GM19328 (cell line): Measurements from ENCODE around the gene APCDD1.

Experiments used
- ATAC-seq: cut with Tn5 transposase; IDR thresholded peaks from one replicate; pipeline ENCODE4 v1.9.1; 2021; ENCODE audit warnings: mild to moderate bottlenecking, moderate library complexity; ENCODE audit not compliant: unreplicated experiment

The APCDD1 gene

DNA sequence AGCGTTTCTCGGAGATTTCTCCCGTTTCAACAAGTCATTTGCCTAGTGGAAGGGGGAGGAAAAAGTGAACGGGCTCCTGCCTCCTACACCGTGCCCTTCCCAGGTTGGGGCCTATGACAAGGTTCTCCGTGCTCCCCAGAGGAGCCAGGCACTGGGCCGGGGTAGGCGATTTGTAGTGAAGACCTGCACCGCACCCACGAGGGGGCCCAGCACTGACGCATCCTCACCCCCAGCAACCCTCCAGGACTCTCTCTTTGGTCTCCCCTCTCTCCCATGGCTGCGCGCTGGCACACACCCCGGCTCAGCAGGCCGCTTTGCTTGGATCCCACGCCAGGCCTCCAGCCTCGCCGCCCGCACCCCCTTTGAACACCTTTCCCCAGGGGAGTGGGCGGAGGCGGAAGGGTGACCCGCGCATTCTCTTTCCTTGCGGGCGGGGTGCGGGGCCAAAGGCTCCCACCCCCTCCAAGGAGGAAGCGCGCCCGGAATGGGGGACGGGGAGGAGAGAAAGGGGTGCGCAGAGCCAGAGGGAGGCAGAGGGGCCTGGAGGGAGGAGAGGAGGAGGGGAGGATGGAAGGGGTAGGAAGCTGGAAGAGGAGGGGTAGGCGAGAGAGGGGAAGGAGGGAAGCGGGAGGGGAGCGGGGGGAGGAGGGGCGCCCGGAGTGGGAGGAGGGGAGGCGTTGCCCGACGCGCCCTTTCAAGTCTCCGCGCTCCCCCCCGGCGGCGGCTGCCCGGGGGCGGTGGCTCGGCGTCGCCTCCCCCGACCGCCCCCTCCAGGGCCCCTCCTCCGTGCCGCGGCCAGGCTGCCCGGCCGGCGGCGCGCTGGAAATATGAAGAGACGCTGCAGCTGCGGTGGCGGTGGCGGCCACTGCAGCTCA lies at the start of gene APCDD1:
APCDD1 (plus strand) TSS at position 830 of the 875 bp plus-strand sequence. CDS start 347 bp downstream, outside the sequence.
- no peak for ATAC-seq

- ATAC-seq: no peak
These were observed 49.4 kb upstream of the APCDD1 start for GRCh38 chr18:10405014-10405493.

- ATAC-seq: no peak
These were observed 48.4 kb upstream of the APCDD1 start for GRCh38 chr18:10405816-10406663.

GRCh38 chr18:10408131-10408530 lies 46.3 kb upstream of the APCDD1 start:
- no peak for ATAC-seq

DNA sequence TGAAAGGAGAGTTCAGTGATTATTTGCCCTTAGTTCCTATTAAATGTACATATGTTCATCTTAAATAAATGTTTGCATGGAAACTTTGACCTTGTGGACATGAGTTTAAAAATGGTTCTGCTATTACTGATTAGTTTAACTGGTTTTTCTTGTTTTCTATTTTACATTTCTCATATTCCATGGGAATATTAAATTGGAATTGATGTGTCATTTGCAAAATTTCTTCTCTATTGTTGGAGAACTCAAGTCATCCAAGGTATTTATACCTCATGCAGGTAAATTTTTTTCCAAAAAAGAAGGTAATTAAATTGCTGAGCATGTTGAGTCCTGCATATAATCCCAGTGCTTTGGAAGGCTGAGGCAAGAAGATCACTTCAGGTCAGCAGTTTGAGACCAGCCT lies 45.4 kb upstream of the APCDD1 start:
- ATAC-seq: no peak

- ATAC-seq: no peak
These were observed 43.7 kb upstream of the APCDD1 start for GRCh38 chr18:10410472-10411308.

GRCh38 chr18:10412933-10413332 lies 41.5 kb upstream of the APCDD1 start:
- no peak for ATAC-seq

- ATAC-seq: no peak
These were observed 40.7 kb upstream of the APCDD1 start for GRCh38 chr18:10413722-10414121.

DNA sequence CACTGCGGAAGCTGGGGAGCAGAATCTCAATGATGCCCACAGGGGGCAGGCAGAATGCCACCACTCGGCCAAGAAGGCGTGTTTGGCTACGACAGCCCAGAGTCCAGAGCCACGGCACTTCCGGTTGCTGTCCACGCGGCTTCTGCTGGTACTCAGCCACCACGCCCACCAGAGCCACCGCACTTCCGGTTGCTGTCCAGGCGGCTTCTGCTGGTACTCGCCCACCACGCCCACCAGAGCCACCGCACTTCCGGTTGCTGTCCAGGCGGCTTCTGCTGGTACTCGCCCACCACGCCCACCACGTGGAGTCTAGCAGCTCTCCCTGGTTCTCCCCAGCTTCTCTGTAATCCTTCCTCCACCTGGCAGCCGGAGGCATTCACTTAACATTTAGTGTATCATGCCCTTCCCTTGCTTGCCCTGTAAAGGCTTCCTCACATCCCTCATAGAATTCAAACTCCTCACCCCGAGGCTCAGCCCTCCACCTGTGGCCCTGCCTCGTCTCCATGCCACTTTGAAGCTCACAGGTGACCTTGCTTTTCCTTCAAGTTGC lies 40.1 kb upstream of the APCDD1 start:
- ATAC-seq: no peak

GRCh38 chr18:10416065-10416464 lies 38.4 kb upstream of the APCDD1 start:
- ATAC-seq: no peak

DNA sequence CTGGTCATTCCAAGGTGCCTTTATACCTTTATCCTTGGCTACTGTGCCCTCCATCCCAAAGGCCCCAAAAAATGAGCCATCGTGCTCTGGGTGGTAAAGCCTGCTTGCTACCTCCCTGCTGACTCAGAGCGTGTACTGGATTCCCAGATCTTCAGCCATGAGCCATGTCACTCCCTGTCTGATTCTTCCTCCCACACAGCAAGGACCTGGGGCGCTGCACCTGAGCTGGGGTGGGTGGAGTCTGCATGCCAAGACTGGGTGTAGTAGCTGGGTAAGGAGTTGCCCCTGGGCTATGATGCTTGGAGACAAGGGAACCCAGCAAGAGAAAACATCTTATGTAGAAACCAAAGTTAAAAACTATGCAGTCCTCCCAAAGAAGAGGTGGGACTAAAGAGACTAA lies 37.2 kb upstream of the APCDD1 start:
- ATAC-seq: no peak

GRCh38 chr18:10417664-10418063 lies 36.8 kb upstream of the APCDD1 start:
- no peak for ATAC-seq

GRCh38 chr18:10418836-10419235 lies 35.6 kb upstream of the APCDD1 start:
- ATAC-seq: no peak

- no peak for ATAC-seq
These were observed 34.9 kb upstream of the APCDD1 start for GRCh38 chr18:10419420-10420103.

GRCh38 chr18:10420561-10421352 lies 33.7 kb upstream of the APCDD1 start:
- no peak for ATAC-seq

GRCh38 chr18:10421859-10422258 lies 32.6 kb upstream of the APCDD1 start:
- ATAC-seq: no peak

DNA sequence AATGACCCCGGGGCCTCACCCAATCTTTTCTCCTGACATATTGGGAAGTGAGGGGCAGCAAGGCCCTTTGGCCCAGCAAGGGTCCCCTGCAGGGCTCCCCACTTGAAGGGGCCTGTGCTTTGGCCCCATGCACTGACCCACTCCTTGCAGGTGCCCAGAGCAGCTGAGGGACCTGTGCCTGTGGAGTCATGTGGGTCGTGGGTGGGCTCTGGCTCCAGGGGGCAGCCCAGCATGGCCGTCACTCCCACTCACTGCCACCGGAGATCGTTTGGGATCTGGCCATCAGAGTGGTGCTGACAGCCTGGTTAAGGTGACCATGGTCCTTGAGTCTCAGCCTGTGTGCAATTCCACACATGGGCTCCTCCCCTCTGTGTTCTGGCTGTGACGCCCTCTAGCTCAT lies 31.7 kb upstream of the APCDD1 start:
- ATAC-seq: no peak

DNA sequence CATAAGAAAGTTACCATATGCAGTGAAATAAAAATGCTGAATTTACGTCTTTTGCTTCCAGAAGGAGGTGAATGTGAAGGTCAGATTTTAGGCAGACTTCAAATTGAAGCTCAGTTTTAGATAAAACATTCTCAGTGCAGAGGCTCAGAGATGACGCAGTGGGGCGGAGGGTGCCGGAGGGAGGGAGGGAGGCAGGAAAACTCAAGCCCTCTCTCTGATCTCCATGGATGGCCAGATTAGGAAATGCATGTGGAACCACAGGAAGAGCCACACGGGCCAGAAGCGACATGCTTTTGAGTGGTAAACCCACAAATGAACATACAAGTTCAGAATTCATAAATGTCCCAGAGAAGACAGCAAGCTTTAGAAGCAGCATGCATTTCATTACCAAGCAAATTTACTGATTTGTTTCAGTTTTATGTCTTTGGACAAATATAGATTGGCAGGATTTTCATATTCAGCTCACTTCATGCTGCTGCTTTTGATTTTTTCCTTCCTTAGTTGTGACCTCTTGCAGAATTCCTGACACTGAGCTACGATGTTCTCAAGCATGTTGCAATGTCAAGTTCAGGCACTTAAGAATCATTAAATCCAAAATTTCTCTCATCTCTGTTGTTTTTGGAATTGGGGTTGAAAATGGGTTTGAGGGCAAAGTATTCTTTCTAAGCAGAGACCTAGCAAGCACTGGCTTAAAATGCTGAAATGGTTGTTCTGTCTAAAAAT lies 29.7 kb upstream of the APCDD1 start:
- ATAC-seq: no peak

- no peak for ATAC-seq
These were observed 23.8 kb upstream of the APCDD1 start for GRCh38 chr18:10430677-10431076.
